ENCODE results near the gene CLPSL1. TPM values are rescaled to one million over a fixed set of nuclear protein-coding genes. Genes with fewer than 3 reads are reported as not detected.

The CLPSL1 gene
- total RNA-seq, 6 experiments from 2014 or later = not detected

- DNase-seq (no peak), ATAC-seq (no peak)
- Histone ChIP-seq H3K4me3 (no peak overlapping the region), H3K27ac (no peak overlapping the region), H3K27me3 (peaks cover 0 to 7% of the 10 kb centered on the region in 2 donors), H3K9me3 (no peaks in the 10 kb centered on the region), H3K4me1 (peaks cover 0 to 4% (median 0%) of the 10 kb centered on the region in 4 donors), H3K36me3 (no peaks in the 10 kb centered on the region)
- 33% methylated on average over 3 of the region's 11 CpGs for WGBS (ENCODE audit: insufficient coverage, low coverage, low lambda C conversion rate, missing lambda C conversion rate)
- TF ChIP-seq CTCF (IDR thresholded peaks at IDR 0.05) (no peak), POLR2A (IDR thresholded peaks at IDR 0.05) (no peak)
- intact Hi-C loops (cut with DNase I) = no loop called here
These were observed 6.6 kb upstream of the CLPSL1 start for GRCh38 chr6:35774116-35774794.

GRCh38 chr6:35775031-35775430 lies 5.8 kb upstream of the CLPSL1 start:
- 75% methylated on average over 6 of the region's 6 CpGs for WGBS (ENCODE audit: insufficient coverage, low coverage, low lambda C conversion rate, missing lambda C conversion rate)
- H3K36me3 ChIP-seq = no peaks in the 10 kb centered on the region
- H3K27ac ChIP-seq = no peak overlapping the region
- peaks cover 0 to 7% of the 10 kb centered on the region in 2 donors for H3K27me3 ChIP-seq
- TF ChIP-seq CTCF (IDR thresholded peaks at IDR 0.05) (no peak), POLR2A (IDR thresholded peaks at IDR 0.05) (no peak)
- H3K4me1 ChIP-seq = peaks cover 0 to 4% (median 0%) of the 10 kb centered on the region in 4 donors
- intact Hi-C loops (cut with DNase I) = no loop called here
- H3K4me3 ChIP-seq = no peak overlapping the region
- ATAC-seq (no peak), DNase-seq (no peak)
- H3K9me3 ChIP-seq = no peaks in the 10 kb centered on the region

- no peaks in the 10 kb centered on the region for H3K36me3 ChIP-seq
- H3K4me3 ChIP-seq = peak within 1 kb of the TSS; percentile 25 to 45 (median 33)
These were observed 4.2 kb upstream of the CLPSL1 start, which contains the start of gene CLPSL2 for GRCh38 chr6:35776364-35777215. CLPSL2 (plus strand) TSS chr6:35776598; CDS start chr6:35776619, 21 bp downstream.

More at GRCh38 chr6:35776364-35777215, 4.2 kb upstream of the CLPSL1 start, which contains the start of gene CLPSL2:
- peaks cover 0 to 4% (median 0%) of the 10 kb centered on the region in 4 donors for H3K4me1 ChIP-seq
- TF ChIP-seq POLR2A (IDR thresholded peaks at IDR 0.05) = no peak
- no peak for TF ChIP-seq CTCF (IDR thresholded peaks at IDR 0.05)
- DNase-seq (no peak), ATAC-seq (peak in 3 of 4 donors; percentile 22 to 50 (median 27))
- H3K27ac ChIP-seq = no peak within 1 kb of the TSS
- WGBS (ENCODE audit: insufficient coverage, low coverage, low lambda C conversion rate, missing lambda C conversion rate) = 10% methylated on average over 27 of the region's 56 CpGs
- H3K27me3 ChIP-seq = peaks cover 0 to 7% of the 10 kb centered on the region in 2 donors
- intact Hi-C loops (cut with DNase I) = no loop called here
- no peaks in the 10 kb centered on the region for H3K9me3 ChIP-seq

All from right lobe of liver (tissue), 6 donors.